KG1 (cell line): Measurements from ENCODE around the gene CHRM3.

Source experiments
- DNase-seq: peaks from one replicate; lab custom pipeline; 2025; lab: John Stamatoyannopoulos, UW

The CHRM3 gene

DNA sequence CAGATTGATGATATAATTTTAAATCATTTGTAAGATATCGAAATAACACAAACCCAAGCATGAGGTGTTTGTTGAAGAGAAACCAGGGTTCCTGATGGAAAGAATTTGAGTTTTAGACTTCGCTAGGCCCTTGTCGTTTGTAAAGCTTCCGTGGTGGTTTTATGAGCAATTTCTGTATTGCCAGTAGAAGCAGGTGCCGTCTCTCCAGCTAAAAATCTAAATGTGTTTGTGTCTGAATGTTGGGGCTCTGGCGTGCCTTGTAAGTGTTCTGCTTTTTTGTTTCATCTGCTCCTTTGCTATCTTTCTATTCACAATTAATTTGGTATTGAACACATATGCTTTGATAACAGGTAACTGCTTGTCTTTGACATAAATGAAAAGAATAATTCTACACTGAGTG lies 27.5 kb downstream of the CHRM3 start:
- DNase-seq = no peak

DNA sequence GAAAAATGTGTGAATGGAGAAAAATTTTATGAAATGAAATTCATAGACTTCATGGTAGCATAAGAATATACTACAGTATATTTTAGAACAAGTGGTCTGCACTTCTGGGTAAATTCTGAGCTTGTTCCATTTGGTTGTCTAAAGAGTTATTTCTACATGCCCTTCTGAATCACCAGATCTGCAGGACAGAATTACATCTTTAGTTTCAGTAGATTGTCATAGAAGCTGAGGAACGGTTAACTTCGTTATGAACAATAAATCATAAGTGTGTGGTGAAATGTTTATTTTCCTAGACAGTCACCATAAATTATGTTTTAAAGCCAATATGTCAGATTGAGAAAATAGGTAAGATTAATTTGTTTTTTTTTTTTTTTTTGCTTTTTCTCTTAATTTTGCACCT lies 30.9 kb downstream of the CHRM3 start:
- no peak for DNase-seq

DNA sequence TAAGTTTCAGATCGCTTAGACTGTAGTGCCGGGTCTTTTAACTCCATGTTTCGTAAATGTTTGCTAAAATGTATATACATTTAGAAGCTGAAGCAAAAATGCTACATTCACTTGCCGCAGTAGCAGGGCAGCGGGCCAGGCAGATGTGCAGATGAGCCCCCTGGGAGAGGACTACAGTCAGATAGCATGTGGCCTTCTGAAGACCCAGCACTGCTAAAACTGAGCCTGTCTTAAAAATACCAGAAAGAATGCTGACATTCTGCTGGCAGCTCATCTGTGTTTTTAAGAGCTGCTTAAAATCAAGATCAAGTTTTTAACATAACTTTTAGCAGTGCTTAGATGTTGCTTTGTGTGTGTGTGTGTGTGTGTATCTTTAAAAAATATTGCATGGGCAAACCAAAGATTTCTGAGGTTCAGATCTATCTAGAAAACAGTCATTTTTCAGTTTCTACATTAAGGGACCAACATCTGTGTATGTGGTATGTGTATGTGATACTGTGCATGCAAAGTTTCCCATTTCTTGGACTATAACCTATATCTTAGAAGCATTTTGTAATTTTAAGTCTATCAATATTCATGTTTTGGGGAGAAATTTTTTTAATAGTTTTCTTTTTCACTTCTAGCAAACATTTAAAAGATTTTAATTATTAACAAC lies 31.7 kb downstream of the CHRM3 start:
- no peak for DNase-seq

DNA sequence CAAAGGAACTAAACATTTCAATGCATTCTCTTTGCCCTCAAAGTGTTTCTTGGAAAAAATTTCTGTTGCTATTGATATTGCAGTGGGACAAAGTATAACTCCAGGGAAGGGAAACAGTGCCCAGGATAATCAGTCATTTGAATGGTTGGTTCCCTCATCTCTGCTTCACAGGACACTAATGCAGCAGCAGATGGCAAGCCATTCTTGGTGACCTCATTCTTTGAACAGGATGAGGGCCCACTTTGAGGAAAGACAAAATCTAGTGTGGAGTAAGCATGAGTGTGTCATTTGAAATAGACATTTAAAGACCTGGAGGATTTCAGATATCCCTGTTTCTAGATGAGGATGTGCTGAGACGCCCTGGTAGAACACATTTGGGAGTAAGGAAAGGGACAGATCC lies 32.3 kb downstream of the CHRM3 start:
- DNase-seq = no peak

DNA sequence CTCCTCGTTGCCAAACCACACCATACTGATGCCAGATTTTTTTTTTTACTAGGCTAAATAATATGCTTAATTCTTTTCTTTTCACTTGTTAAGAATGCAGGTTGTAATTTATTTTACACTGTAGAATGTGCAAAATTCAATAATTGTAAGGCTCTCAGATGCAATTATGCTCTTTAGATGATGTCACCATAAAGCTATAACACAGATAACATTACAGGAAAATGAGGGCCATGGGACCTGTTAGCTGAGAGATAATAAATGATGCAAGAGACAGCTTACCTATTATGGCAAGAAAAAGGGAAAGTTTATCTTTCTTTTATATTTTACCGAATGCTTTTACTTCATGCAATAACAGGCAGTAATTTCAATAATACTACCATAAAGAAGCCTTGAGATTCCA lies 35.4 kb downstream of the CHRM3 start:
- DNase-seq = no peak

DNA sequence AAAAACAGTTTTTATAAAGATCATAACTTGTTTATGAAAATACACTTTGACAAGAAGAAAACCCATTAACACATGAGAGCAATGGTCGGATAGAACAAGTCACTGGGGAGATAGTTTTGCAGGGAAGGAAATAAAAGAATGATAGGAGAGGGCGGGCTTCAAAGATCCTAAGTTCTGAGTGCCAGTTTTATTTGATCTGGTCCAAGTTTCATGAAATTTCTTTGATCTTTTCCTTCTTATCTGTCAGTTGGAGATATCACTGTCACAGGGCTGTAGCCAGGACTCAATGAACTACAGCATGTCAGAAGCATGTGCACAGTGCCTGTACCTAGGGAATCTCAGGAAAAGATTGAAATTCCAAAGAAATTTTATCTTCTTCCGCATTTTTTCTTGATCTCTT lies 36.5 kb downstream of the CHRM3 start:
- no peak for DNase-seq

DNA sequence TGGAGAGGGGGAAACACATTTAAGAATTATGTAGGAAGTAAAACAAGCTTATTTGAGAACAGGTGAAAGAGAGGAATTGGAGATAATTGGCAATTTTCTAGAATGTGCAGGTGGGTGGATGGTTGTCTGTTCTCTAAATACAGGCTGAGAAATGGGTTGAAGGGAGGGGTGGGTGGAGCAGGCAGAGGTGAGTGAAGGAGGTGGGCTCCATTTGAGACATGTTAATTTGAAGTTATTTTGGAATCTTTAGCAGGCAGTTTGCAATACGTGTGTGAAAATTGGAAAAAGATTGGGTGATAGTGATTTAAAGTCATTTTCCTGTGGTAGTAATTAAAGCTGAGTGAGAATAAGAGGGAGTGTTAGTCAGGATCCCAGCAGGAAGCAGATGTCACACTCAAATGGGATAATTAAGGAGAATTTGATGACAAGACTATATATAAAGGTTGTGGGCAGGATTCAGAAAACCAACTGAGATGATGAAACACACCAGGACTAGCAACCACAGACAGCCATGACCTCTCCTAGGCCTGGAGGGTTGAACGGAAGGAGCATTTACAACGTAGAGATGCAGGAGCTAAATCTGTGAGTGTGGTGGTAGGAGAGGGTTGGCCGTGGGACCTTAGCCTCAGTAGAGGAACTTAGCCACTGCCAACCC lies 40.6 kb downstream of the CHRM3 start:
- no peak for DNase-seq

DNA sequence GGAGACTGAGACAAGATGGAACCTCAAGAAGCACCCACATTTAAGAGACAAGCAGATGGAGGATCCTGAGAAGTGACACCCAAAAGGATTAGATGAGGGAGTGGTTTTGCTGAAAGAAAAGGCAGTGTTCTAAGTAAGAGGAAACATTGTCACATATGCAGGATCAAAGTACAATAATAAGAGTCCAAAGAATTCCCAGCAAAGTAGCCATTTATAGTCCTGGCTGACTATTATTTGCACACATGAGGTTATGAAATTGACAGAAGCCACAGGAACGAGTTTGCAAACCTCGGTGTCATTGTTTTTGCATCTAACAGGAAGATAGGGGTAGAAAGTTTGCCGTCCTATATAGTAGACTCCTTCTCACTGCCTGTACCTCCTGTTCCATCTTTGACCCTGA lies 41.3 kb downstream of the CHRM3 start:
- no peak for DNase-seq

DNA sequence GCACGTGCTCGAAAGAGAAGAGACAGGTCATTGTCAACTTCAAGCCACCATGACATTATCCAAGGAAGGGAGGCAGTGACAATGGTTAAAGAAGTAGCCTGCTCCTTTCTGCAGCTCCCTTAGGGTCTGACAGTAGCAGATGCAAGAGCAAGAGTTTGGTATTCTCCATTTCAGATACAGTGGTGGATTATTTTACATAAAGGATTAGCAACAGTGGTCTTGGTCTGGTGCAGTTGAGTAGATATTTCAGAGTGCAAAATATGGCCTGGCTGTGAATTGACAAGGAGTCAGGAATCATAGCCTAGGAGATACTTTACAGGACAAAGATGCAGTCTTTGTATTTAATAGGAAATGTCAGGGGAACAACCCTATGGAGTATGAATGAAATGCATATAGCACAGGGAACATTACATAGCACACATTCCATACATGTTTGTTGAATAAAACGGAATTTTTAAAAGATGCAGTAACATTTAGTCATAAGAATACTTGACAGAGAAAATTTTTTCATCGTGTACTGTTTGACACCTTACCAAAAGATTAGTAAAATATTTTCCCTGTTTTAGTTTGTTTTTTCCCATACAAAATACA lies 41.8 kb downstream of the CHRM3 start:
- DNase-seq = no peak

DNA sequence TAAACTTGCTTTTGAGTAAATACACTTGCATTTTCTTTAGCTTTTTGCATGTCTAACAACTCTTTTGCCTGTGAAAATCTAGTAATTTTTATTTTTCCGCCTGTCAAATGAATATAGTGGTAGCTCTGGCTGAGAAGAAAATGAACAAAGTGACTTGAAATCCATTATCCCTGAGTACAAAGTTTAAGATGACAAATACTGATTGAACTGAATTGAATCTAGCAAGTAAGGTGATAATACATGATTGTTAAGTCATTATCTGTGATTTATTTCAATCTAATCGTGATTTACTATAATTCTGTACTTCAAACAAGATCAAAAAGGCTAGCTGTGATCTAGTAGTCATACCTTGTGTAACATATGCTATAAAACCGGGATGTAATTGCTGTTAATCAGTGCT lies 42.8 kb downstream of the CHRM3 start:
- no peak for DNase-seq

DNA sequence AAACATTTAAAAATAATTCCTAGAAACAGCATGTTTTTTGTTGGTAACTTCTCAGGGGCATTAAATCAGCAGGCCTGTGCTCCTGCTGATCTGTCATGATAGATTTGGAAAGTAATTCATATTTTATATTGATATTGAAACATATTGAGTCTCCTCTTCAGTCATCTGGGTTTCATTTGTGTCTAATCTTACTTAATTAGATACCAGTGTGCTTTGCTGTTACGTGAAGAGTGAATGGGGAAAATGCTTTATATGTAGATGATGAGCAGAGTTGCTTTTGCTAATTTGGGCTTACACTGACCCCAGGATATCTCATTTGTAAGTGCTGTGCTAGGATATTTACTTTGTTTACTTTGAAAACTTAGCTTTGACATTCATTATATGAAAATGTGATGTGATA lies 45.9 kb downstream of the CHRM3 start:
- no peak for DNase-seq

DNA sequence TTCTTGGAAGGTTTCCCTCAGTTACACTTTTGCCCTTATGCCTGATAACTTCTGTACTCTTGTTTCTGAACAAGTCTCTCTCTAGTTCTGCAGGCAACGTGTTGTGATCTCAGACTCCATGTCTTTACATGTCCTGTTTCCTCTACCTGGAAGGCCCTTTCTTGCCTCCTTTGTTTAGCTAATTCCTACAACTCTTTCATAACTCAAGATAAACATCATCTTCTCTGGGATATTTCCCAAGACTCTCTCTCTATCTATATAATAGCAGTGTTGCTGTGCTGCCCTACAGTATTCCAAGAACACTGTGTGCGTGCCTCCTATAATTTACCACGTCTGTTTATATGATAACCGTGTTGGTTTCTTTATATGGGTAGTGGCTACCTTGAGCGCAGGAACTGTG lies 47.8 kb downstream of the CHRM3 start:
- no peak for DNase-seq
